ENCODE results near the gene SLC44A1.

DNA sequence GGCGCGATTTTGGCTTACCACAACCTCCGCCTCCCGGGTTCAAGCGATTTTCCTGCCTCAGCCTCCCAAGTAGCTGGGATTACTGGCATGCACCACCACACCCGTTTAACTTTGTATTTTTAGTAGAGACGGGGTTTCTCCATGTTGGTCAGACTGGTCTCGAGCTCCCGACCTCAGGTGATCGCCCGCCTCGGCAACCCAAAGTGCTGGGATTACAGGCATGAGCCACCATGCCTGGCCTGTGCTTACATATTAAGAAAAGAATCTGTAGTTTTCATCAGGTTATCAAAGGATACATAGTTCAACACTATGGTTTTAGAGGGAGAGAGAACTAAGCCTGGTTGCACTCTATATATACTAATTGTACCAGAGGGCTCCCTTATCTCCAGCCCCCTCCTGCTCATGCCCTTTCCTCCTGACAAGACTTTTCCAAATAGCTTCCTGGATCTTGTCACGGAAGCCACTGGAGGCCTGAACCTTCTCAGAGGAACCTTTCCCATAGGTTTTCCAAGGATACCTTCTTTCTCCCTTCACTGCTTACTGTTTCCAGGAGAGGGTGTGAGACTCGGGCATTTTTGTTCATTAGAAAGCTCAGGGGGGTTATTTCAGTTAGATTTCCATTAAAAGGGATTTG is 53.1 kb downstream of the SLC44A1 start:
- TF ChIP-seq SP1 (IDR thresholded peaks at IDR 0.05): no peak
- no peak for TF ChIP-seq HDGF (IDR thresholded peaks at IDR 0.05; ENCODE audit: borderline replicate concordance)
- TF ChIP-seq ELF4 (IDR thresholded peaks at IDR 0.05): no peak
- TF ChIP-seq LEF1 (IDR thresholded peaks at IDR 0.05; ENCODE audit: borderline replicate concordance): no peak
- no peak for TF ChIP-seq ARNT (IDR thresholded peaks at IDR 0.05)
- TF ChIP-seq BHLHE40 (IDR thresholded peaks at IDR 0.05; ENCODE audit: borderline replicate concordance): no peak
- TF ChIP-seq FOXM1 (IDR thresholded peaks at IDR 0.05; ENCODE audit: borderline replicate concordance): no peak
- TF ChIP-seq TARDBP (IDR thresholded peaks at IDR 0.05): no peak
- TF ChIP-seq ZNF384 (IDR thresholded peaks at IDR 0.05): no peak
- TF ChIP-seq FOXA1 (IDR thresholded peaks at IDR 0.05): no peak
- TF ChIP-seq L3MBTL2 (conservative IDR thresholded peaks at IDR 0.05): no peak
- TF ChIP-seq, protein P1, sequence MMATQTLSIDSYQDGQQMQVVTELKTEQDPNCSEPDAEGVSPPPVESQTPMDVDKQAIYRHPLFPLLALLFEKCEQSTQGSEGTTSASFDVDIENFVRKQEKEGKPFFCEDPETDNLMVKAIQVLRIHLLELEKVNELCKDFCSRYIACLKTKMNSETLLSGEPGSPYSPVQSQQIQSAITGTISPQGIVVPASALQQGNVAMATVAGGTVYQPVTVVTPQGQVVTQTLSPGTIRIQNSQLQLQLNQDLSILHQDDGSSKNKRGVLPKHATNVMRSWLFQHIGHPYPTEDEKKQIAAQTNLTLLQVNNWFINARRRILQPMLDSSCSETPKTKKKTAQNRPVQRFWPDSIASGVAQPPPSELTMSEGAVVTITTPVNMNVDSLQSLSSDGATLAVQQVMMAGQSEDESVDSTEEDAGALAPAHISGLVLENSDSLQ (IDR thresholded peaks at IDR 0.05): no peak
